ENCODE measurements around the gene PARD3B.

Gene PARD3B

DNA sequence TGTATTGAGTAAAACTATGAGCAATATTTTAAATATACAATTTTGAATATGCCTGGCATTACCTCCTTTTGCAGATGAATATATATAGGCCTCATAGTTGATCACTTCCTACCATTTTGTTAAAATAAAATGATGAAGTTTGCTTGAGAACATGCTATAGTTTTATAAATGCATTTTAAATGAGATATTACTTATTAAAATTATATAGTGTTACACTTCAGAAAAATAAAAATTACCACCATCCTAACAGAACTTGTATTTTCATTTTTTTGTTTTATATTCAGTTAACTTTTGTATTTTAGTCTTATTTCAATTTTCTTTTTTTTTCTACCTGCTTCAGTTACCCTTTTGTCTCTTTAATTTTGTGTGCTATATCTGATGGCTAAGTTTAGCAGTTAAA lies 426.9 kb downstream of the PARD3B start:
- no peak for DNase-seq (ENCODE audit: extremely low spot score, insufficient read length, low read depth)
- no peak for FAIRE-seq

DNA sequence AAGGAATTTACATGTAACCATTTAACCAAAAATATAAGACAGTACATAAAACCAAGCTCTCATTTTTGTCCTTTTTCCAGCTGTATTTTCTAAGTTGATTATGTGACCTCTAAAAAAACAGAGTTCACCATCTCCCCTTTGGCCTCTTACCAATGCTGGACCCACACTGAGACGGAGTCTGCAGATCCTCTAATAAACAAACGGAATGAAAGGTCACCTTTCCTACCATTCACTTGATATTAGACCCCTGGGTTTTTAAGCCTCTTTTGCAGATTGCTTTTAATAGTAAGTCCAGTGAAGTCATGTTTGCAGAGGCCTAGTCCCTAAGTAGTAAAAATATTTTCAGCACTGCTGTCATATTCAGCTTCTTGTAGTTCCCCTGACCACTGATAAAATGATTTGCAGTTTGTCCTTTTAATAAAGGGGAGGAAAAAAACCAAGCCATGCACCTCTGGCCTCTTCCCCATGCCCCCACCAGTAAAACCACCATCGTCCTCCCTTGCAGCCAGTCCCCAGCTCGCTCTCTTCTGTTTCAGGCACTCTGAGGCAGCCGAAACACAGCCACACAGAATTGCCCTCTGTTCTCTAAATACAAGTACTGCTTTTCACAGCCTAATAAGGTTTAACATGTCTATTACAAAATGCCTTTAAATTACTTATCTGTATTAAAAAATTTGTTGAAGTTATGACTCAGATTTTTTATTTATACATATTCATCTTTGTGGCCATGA lies 427.5 kb downstream of the PARD3B start:
- FAIRE-seq, result no peak

DNA sequence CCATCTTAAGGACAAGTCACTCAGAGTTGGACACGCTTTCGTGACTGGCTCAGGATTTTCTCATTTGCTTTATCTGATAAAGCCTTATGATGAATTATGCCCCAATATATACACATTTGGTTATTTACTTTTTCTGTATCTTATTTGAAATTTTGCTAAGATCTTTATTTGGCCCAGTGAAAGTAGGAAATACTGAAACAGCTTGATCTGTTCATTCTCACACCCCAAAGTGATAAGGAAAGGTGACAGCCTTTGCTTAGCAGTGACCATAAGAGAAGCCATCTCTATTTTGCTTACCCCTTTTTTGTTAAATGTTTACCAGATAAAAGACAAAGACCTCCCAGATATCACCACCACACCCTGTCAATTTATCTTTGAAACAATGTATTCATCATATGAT lies 428.3 kb downstream of the PARD3B start:
- no peak for FAIRE-seq
- no peak for DNase-seq (ENCODE audit: extremely low spot score, insufficient read length, low read depth)

More for the DNA sequence above, 427.5 kb downstream of the PARD3B start:
- DNase-seq (ENCODE audit: extremely low spot score, insufficient read length, low read depth), result no peak

DNA sequence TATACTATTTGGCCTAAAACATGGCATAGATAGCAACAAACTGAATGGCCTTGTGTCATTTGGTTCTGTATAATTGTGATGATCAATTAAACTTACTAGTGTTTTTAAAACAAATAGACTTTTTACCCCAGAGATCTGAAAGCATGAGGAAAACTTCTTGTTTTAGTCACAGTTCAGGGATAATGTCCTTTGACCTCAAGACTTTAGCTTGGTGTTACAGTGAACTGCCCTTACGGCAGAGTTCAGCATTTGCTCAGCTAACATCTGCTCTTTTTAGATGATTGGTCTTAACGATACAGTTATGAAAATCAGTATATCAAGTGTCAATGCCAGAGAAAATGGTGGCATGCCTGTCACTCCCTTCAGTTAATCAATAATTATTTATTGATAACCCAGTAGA lies 429.2 kb downstream of the PARD3B start:
- no peak for DNase-seq (ENCODE audit: extremely low spot score, insufficient read length, low read depth)
- FAIRE-seq, result no peak

DNA sequence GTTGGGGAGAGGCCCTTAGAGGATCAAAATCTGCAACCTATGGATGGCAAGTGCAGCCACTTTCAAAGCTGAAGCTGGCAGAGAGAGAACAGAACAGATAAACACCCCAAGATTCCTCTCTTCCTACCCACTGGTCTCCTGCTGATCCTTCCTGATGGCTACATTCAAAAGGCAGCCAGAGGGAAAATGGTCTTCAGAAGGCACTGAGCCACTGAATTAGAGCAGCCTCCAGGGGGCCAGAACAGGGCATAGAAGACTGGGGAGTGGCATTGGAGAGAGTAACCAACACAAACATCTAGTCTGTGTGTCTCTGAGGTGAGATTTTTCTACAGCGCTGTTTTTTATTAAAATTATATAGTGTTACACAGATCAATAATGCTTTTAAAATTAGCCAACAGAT lies 432.6 kb downstream of the PARD3B start:
- FAIRE-seq (no peak), DNase-seq (ENCODE audit: extremely low spot score, insufficient read length, low read depth) (no peak)

DNA sequence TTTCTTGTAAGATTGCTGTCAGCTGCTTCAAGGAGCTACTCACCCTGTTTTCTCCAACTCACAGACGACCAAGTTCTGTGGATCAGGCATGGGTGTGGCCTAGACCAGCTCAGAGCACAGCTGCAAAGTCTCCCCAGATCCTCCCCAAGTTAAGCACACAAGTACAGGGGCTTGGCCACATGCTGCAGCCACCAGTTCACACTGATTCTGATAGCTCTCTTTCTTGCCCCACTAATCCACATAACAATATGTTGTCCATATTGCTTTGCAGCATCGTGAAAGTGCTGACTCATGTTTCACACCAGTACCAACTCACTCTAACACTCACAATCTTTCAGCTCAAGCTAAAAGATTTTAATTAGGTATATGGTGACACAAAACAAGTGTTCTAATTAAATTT lies 437.0 kb downstream of the PARD3B start:
- DNase-seq (ENCODE audit: extremely low spot score, insufficient read length, low read depth) (no peak), FAIRE-seq (no peak)

DNA sequence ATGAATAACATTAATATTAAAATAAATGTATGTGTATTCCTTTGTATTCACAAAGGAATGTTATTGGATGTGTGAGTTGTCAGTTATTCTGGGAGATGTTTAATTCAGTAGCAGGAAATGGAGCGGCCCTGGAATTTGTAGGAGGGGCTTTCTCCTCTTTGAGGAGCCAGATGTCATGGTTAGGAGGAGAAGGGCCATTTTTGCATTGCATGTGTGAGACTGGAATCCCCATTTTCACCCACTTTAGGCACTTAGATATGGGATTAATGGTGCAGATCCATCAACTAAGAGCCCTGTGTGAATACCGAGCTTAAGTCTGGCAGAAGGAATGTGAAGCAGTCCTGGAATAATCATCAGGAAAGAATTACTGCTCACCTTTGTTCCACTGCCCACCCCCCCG lies 439.2 kb downstream of the PARD3B start:
- FAIRE-seq, result no peak
- DNase-seq (ENCODE audit: extremely low spot score, insufficient read length, low read depth), result no peak

DNA sequence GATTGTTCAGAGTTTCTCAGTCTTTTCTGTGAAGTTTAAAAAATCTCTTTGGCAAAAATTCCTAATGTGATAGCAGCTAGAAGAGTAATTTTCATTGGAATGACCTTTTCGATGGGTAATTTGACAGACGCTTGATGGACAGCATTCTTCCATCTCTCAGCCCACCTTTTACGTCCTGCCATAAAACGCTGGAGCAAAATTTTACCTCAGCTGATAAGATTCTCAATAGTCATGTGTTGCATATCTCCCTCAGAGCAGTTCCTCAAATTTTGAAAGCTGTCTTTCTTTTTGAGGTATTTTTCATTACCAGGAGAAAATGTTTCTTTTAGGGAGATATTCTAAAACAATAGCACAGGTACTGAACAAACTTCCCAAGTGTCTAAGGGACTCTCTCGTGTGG lies 441.4 kb downstream of the PARD3B start:
- DNase-seq (ENCODE audit: extremely low spot score, insufficient read length, low read depth) (no peak), FAIRE-seq (no peak)

DNA sequence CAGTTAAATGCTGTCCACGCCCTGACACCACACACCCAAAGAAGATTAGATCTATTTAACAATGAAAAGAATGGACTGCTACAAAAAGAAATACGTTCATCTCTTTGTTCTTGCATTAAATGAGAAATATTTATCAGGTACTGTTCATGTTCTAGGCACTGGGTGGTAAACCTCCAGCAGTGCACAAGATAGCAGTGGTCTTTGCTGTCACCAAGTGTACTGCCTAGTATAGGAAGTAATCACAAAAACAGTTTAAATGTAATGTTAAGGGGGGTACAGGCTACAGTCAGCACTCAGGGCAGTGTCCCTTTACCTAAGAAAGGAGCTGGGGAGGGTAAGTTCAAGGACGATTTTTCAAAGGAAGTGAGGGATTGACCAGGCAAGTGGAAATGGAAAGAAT lies 443.6 kb downstream of the PARD3B start:
- no peak for DNase-seq (ENCODE audit: extremely low spot score, insufficient read length, low read depth)
- FAIRE-seq, result no peak

DNA sequence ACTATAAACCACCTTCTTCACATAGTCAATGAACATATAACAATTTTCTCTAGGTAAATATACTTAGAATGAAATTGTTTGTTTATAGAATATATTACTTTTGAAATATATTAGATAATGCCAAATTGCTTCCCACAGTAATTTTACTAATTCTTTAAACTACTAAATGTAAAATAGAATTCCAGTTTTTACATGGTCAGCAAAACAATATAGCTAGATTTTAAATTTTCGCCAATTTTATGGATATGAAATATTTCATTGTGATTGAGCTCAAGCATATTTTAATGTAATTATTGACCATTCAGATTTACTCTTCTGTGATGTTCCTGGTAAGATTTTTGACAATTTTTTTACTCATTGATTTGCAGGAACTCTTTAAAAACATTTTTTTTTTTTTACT lies 444.6 kb downstream of the PARD3B start:
- no peak for DNase-seq (ENCODE audit: extremely low spot score, insufficient read length, low read depth)
- FAIRE-seq, result no peak

DNA sequence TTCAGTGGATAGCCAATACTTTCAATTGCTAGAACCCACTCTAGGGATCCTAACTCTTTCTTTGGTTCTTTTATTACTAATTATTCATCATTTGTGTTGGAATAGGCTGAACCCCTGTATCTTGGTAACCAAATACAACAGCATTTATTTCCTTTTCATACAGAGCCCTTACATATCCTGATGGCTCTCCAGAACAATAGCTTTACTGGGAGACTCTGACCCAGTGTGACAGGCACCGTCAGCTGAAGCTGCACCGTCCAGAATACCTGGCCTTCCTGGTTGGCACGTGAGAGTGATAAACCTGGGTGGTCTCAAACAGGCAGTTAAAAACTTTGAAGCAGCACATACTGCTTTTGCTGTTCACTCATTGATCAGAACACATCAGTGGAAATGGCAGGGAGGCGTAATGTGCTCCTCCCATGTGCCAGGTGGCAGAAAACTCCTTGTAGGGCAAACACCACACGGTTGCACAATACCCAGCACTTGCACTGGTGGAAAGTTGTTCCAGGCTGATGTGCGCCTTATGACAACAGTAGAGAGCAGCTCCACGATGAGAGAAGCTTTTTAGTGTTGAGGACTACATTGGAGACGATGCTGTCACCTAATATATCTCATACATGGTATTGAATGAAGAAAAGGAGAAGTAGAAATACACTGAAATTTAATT lies 456.2 kb downstream of the PARD3B start:
- DNase-seq (ENCODE audit: extremely low spot score, insufficient read length, low read depth), result no peak

DNA sequence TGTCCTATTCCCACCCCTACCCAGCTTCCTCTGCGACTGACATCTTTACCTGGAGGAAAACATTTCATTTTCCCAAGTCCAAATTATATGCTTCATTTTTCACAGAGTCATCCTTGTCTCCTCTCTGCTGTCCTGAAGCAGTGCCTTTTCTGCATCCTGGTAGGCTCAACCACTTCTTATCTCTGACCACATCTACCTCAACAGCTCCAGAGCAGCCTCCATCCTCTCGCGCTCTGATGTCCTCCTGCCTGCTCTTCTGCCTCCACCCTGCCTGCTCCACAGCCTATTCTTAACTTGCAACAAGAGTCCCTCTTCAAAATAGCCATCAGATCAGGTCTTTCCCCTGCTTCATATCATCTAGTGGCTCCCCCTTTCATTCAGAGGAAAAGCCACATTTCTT lies 457.1 kb downstream of the PARD3B start:
- DNase-seq (ENCODE audit: extremely low spot score, insufficient read length, low read depth) (no peak), FAIRE-seq (no peak)

More for the DNA sequence above, 456.2 kb downstream of the PARD3B start:
- FAIRE-seq, result no peak

DNA sequence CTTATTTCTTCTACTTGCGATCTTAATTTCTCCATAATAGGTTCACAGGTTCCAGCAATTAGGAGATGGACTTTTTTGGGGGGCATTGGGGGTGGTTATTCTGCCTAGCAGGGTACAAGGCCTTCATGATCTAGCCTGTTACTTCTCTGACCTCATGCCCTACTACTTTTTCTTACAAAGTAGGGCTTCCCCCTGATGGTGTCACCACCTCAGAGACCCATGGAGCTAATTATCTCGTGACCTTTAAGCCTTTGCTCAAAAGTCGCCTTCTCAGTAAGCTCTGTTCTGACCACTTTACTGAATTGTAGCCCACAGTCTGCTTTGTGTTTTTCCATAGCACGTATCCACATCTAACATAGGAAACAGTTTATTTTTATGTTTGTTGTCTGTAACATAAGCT lies 458.0 kb downstream of the PARD3B start:
- no peak for FAIRE-seq
- no peak for DNase-seq (ENCODE audit: extremely low spot score, insufficient read length, low read depth)

DNA sequence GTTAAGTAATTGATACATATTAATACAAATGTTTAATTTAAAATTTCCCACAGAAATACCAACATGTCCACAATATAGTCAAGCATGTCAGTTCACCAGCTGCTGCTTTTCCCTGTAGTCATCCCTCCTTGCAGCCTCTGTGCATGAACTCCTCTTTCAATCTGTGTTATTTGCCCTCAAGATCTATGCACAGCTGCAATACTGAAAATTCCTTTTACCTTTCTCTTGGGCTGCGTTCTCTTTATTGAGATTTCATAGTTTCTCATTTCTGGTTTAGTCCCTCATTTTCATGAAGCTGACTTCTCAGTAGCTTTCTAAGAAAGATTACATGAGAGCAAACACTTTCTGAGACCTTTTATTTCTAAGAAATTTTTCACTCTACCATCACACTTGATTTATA lies 464.9 kb downstream of the PARD3B start:
- FAIRE-seq (no peak), DNase-seq (ENCODE audit: extremely low spot score, insufficient read length, low read depth) (no peak)

DNA sequence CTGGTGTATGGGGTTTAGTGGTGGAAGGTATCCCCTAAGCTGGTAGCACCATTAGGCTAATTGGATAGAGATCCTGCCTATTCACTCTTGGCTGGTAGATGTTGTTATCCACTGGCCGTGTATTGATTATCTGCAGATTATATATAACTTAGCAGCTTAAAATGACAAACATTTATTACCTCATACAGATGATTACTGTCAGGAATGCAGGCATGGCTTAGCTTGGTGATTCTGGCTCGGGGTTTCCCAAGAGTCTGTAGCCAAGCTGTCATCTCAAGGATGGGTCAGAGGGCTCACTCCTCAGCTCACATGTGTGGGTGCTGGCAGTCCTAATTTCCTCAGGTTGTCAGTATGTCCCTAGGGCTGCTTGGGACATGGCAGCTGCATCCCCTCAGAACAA lies 465.8 kb downstream of the PARD3B start:
- FAIRE-seq (no peak), DNase-seq (ENCODE audit: extremely low spot score, insufficient read length, low read depth) (no peak)

DNA sequence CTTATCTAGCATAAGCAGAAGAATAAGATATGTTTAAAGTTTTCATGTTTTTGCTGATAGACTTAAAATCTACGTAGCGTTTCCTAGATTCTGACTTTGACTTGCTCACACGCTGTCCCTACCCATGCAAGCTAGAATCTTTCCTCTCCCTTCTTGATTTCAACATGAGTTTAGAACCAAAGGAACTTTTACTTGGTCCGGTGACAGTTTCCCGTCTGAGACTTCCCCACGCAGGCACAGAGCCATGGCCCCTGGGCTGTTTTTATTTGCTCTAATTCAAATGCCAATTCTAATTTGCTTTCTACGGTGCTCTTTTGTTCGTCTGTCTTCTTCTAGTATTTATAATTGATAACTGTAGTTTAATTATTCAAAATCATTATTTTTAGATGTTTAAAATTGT lies 467.7 kb downstream of the PARD3B start:
- FAIRE-seq, result no peak

DNA sequence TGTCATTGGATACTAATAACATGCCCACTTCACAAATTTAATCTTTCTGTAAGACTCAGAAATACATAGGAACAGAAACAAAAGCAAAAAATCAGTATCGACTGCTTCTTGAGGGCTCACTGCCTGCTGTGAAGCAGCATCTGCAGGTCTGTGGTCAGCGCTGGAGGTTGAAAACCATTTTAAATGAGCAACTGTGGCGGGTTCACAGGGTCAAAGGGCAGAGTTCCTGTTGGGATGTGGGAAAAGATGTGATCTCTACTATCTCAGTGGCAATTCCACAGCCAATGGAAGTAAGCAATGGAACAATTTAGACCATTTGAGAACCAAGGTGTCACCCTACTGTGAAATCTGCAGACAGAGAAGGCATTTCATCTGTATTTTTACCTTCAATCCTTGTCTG lies 468.3 kb downstream of the PARD3B start:
- FAIRE-seq (no peak), DNase-seq (ENCODE audit: extremely low spot score, insufficient read length, low read depth) (no peak)

More for the DNA sequence above, 467.7 kb downstream of the PARD3B start:
- no peak for DNase-seq (ENCODE audit: extremely low spot score, insufficient read length, low read depth)

DNA sequence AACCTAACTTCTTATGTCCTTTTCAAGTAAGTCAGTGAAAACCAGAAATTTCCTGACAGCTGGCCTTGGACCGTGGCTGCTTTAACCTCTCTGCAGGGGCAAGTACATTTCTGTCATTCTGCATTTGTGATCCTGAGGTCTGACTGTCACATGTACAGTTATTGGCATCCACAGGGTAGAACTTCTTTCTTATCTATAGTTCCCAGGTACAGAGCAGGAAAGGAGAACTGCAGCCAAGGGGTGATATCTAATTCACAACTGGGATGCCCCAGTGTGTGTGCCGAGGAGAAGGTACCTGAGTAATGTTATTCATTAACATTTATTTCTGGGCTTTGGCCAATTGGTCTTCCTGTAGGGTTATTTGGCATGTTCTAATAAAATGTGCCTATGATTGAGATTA lies 468.9 kb downstream of the PARD3B start:
- DNase-seq (ENCODE audit: extremely low spot score, insufficient read length, low read depth), result no peak
- FAIRE-seq, result no peak

DNA sequence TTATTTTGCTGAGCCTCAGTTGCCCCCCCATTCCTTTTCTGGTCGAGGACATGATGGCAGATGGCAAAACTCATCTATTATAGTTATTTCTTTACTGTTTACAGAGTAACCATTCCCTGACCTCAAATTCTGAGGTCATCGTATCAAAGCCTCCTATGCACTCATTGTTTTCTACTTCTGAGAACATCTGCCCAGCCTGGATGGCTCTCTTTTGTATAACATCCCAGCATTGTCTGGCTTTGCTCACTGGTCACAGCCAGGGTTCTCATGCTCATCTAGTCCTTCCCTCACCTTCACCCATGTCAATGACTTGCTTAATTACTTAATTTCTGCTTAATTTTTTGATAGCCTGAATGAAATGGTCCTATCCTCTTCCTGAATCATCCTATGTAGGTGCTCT lies 472.1 kb downstream of the PARD3B start:
- FAIRE-seq (no peak), DNase-seq (ENCODE audit: extremely low spot score, insufficient read length, low read depth) (no peak)

DNA sequence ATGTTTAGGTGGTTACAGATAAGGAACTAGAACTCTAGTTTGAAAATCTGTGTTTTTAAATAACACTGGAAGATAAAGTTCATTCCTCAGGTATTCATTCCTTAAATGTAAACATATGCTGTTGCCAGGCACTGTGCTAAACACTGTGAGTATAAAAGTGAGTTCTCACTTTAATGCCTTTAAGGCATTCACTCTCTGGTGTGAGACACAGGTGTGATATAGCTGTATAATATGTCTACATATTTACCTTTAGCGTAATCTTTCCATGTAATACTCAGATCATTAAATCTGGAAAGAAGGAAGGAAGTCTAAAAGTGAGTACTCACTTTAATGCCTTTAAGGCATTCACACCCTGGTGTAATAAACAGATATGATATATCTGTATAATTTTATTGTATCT lies 472.6 kb downstream of the PARD3B start:
- FAIRE-seq, result no peak
- DNase-seq (ENCODE audit: extremely low spot score, insufficient read length, low read depth), result no peak

DNA sequence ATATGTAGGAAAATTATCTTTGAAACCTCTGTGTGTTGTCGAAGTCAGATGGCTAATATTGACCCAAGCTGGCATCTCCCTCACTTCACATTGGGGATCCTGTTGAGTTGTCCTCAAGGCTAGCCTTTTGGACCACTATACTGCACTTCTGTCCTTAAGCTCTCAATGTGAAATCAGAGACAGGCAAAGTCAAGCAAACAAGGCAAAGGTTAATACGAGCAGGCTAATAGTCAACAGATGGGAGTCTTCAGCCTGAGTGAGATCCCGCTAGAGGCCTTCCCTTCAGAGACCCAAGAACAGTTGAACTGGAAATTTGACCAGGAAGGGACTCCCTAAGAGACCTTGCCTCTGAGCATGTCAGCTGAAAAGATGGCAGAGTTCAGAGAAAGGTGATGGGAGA lies 475.4 kb downstream of the PARD3B start:
- FAIRE-seq, result no peak
- no peak for DNase-seq (ENCODE audit: extremely low spot score, insufficient read length, low read depth)

DNA sequence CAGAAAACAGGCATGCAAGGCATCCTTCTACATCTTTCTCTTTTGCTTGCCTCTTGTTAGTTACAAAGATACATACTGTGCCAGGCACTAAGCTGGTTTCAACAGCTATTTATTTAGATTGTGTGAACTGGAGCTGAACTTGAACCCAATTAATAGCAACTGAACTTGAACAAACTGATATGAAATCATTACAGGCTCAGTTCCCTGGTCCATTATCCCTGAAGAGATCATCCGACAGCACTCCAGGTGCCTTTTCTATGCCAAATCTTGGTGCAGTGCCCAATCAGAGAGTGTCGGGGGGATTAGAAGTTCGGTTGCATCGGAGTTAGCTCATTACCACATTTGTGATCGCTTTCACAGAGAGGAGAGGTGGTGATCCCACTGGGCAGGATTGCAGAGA lies 477.6 kb downstream of the PARD3B start:
- FAIRE-seq (no peak), DNase-seq (ENCODE audit: extremely low spot score, insufficient read length, low read depth) (no peak)

Data from GM18507 (cell line).